Umbilical cord (tissue), 2 donors: ENCODE measurements around the gene RASSF8. TPM values are rescaled to one million over a fixed set of nuclear protein-coding genes. Genes with fewer than 3 reads are reported as not detected.

Experiments
- DNase-seq: peaks from one replicate; pipeline ENCODE4 v3.0.0-alpha.2; 2015; ENCODE audit warnings: low spot score
- total RNA-seq: library from RNA; depleted of rRNA; stranded (reverse); fragments of >200 nt; gene quantifications from one replicate; pipeline ENCODE4 v1.2.3, GENCODE V29; 2014; ENCODE audit warnings: low replicate concordance; ENCODE audit not compliant: insufficient read depth

The RASSF8 gene
- total RNA-seq, 1 donor from 2014 or later, result 91.2 TPM

DNA sequence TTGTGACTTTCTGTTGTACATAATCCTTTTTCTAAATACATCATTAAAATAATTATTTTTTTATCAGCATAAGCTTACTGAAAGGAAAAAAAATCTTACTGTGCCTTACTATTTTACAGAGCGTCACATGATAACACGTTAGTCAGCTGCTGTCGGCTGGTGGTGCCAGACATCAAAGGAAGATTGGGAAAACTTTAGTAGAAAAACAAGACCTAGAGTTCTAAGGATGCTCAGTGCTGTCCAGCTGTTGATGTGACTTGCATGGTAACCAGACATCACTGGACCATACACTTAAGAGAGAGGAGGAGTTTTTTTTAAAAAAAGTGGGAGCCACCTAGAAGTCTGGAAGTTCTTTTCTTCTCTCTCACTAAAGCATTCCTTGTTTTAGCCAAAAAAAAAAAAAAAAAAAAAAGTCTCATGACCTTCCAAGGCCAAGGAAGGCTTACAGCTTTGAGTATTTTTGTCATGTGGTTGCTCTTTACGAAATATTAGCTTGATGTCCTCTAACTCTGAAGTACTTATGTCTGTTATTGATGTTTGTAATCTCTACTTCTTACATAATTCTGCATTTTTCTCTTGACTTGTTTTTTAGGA lies 4.5 kb downstream of the RASSF8 start:
- DNase-seq, result peak; percentile 36

DNA sequence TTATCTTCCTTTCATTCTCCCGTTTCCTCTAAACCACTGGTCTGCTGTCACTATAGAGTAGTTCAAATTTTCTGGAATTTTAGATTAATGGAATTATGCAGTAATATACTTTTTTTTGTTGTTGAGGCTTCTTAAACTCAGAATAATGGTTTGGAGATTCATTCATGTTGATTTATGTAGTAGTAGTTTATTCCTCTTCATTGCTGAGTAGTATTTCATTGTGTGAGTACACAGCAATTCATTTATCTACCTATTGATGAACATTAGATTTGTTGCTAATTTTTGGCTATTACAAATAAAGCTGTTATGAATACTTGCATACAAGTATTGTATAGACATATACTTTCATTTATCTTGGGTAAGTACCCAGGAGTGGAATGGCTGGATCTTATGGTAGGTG lies 7.2 kb downstream of the RASSF8 start:
- DNase-seq, result no peak

DNA sequence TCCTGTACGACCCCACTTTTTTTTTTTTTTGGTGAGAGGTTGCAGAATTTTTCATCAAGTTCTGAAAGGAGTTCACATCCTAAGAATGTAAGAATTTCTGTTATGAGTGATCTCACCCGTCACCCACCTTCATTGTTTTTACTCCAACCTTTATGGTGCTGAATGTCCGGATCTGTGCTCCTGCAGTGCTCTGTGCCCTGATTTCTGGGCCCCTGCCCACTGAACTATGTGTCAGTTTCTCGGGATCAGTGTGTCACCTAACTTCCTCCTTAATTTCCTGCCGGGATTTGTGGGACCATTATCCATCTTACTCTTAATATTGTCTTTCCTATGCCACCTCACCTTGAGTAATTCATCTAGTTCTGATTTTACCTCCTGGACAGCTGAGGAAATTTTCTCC lies 11.6 kb downstream of the RASSF8 start:
- no peak for DNase-seq

DNA sequence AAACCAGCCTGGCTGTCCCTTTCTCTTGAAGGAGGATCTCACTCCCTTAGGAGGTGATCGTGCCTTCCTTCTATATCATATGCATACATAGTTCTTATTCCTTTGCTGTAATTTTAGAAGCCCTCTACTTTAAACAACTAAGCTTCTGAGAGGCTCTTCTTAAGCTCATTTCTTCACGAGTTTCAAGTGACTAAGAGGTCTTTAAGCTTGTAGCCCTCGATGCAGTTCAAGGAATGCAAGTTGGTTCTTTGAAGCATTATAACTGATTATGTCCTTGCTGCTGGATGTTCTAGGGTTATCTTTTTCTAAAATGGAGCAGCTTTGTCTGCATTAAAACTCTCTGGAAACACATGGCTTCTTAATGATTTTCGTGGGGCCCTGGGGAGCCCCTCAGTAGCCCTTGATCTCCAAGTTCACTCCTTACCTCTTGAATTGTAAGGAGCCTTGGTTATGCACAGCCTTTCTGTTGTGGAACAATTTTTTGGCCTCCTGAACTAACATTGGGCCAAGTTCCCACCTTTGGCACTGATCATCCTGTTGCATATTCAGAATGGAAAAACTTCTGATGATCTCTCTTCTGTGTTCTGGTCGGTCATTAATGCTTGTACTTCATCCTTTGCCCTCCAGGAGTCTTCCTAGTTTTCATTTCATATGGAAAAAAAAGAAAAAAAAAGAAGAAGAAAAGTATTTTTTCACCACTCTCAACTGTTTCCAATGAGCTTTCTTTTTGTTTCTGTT lies 12.6 kb downstream of the RASSF8 start:
- DNase-seq, result peak; percentile 58

DNA sequence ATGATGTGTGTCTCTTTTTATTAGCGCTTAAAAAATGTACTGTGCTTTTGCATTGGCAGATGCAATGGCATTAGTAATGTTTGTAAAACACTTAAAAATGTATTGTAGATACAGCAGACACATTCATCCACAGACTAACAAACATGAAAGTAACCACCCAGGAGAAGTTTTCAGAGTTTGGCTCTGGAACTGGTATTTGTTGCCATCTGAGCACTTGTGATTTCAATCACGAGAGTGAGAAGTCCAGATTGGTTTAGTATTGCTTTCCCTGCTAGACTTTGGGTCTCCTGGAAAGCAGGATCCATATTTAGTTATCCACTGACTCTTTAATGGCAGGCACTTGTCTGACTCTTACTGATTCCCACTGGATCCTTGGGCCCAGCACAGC lies 13.2 kb downstream of the RASSF8 start:
- no peak for DNase-seq

DNA sequence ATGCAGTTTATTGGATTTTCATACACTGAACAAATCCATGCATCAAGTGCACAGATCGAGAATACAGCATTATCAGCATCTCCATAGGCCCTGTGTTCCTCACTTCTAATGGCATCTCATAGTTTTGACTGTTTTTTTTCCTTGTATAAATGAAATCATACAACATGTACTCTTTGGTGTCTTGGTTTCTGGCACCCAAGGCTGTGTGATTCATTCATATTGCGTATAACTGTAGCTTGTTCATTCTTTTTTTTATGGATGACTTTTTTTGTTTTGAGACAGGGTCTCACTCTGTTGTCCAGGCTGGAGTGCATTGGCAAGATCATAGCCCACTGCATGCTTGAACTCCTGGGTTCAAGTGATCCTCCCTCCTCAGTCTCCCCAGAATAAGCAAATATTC lies 14.3 kb downstream of the RASSF8 start:
- DNase-seq, result no peak

DNA sequence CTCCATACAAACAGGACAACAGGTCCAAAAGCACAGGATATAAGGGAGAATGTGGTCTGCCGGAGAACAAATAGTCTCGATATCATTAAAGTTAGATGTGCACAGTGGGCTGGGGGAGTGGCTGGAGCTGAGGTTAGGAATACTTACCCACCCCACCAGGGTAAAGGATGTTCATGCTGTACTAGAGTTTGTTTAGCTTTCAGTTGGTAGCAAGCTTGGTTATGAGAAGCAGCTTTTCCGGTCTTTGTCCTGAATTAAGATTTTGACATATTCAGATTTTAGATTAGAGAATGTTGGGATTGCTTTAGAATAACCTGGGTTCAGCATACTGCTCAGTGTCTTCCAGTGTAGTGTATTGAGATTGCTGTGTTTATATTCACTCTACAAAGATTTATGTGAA lies 16.7 kb downstream of the RASSF8 start:
- no peak for DNase-seq

DNA sequence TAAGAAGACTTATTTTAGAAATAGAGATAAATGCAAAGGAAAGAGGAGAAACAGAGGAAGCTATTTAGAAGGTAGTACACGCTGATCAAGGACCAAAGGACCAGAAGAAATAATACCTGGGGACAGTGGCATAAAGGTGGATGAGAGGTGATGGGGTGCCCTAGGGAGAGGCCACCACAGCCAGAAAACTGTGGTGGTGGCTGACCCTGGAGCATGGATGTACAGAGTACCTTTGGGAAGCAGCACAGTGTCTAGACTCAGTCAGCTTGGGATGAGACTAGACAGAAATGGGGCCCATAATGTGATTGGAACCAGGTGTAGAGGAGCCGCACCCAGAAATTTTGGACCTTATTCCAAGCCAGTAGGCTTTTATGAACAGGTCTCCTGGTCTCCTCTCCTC lies 17.2 kb downstream of the RASSF8 start:
- DNase-seq, result no peak

DNA sequence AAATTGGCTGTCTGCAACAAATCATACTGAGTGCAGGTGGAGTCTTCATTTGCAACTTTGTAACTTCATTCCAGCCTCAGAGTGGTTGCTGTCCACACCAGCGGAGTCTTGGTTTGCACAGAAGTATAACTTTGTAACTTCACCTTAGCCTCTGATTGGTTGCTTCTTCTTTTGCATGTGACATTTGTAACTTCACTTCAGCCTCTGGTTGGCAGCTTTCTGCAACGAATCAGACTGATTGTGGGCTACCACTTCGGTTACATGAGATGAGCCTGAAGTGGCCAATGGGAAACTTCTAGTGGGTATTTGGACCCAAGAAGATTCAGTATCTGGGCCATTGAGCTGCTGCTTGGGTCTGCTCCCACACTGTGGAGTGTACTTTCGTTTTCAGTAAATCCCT lies 17.8 kb downstream of the RASSF8 start:
- DNase-seq, result no peak

DNA sequence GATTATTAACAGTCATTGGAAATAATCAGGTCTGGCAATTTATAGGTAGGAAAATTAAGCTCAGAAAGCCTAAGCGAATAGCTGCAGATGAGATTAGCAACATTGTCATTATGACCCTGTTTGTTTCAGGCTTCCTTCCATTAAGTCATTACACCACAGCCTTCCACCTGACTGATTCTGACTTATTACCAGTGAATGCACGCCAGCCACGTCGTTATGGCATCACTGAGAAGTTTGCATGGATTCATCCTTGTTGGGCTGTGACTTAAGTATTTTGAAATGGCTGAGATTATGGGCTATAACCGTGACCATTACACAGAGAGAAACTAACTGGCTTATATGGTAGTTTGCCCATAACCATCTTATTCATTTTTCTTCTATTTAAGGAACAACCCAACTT lies 18.6 kb downstream of the RASSF8 start:
- no peak for DNase-seq

DNA sequence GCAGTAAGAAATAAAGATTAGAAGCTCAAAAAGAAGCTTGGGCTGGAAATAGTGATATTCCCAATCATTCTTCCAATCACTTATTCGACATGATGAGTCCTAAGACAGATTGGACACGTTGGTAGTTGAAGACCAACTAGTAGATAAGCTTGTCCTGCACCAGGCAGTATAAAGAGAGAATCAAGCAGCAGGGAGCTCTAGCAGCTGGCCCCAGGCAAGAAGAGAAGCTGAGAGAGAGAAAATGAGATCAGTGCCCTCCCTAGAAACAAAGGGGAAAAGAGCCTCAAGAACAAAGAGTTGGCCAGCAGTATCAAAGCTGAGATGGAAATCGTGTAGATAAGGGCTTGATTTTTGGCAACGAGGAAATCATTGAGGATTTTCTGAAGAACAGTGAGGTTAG lies 20.6 kb downstream of the RASSF8 start:
- no peak for DNase-seq

DNA sequence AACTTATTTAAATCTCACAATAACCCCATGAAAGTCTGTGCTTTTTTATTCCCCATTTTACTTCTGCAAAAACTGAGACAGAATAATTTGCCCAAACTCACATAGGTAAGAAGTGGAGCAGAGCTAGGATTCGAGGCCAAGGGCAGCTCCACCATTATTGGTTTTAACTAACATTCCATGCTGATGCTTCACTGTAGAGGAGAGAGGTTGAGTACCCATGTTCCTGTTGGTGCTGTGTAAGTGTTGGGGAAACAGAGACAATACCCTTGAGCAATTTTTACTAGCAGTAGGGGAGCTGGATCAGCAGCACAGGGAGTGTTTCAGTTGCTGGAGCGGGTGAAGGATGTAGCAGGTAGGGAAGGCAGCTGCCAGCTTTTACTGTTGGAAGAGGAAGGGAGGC lies 21.1 kb downstream of the RASSF8 start:
- no peak for DNase-seq

DNA sequence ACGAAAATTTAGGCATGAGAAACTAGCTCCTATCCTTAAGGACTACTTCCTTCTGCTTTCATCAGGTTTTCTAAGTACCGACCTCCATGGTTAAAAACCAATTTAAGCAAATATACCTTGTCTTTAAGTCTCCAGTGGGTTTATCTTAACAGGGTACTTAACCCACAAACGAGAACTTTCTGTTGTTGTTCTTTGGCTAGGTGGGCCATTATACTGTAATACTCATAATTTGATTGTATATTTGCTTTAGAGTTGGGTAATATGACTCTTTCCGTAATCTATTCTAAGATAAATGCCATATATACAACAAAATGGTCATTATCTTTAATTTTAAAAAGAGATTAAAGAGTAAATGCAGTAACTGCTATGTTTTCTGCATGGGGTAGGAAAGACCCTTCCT lies 21.6 kb downstream of the RASSF8 start:
- DNase-seq, result no peak

DNA sequence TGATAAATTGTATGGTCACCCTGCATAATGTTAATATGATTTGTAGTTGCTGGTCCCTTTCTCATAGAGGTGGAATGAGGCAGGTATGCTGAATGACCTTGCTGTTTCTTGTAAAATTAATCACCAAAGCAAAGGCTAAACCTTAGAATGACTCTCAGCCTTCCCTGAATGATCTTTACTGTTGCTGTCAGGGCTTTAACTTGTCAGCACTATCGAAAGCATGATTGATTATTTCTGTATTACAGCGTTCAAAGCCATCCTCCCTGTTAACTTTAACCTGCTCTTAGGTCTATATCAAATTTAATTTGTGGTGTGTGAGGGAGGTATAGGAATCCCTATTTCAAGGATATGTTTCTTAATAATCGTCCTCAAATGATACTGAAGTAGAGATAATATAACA lies 23.1 kb downstream of the RASSF8 start:
- DNase-seq, result no peak

DNA sequence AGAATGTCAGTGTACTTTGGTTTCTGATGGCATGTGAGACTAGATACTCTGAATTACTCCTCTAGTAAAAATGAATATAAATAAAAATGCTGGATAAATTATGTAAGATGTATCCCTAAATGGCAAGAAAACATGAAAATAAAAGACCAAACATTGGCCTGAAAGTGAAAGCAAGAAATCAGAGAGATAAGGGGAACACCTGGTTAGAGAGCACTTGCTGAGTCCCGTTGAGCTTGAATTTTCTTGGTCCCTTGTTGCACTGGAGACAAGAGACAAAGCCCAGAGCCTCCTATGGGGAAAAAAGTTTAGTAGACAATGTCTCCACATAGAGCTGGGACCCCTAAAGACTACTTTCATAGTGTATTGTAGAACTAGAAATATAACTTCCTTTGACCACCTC lies 23.9 kb downstream of the RASSF8 start:
- DNase-seq, result no peak

DNA sequence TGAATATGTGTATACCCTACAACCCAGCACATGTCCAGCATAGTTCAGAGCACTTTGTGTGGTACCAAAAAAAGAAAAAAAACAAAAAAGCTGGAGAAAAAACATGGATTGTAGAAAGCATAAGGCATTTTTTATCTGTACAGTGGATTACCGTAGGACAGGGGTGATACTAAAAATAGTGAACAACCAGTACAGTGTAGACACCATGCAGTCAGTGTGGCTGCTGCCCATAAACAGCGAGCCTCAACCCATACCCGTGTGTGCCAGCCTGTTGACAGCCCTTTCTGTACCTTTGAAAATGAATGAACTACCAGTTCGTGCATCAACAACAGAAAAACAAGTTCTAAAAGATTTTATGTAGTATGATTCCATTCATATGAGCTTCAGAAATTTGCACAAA lies 25.1 kb downstream of the RASSF8 start:
- DNase-seq, result no peak

DNA sequence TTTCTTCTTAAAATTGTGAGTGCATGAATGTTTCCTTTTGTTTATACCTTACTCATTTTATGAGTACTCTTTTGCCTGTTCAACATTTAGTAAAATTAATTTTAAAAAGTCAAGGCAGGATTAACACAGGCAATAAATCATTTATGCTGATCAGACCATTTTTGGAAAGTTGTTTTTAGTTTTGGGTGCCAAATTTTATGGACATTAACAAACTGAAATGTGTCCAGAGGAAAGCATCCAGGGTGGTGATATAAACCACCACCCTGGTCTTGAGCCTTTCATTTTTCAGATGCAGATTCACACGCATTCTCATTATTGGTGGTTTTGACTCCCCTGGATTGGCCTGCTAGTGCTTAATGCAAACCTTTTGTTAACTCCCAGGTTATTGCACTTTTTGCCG lies 26.3 kb downstream of the RASSF8 start:
- DNase-seq, result no peak

DNA sequence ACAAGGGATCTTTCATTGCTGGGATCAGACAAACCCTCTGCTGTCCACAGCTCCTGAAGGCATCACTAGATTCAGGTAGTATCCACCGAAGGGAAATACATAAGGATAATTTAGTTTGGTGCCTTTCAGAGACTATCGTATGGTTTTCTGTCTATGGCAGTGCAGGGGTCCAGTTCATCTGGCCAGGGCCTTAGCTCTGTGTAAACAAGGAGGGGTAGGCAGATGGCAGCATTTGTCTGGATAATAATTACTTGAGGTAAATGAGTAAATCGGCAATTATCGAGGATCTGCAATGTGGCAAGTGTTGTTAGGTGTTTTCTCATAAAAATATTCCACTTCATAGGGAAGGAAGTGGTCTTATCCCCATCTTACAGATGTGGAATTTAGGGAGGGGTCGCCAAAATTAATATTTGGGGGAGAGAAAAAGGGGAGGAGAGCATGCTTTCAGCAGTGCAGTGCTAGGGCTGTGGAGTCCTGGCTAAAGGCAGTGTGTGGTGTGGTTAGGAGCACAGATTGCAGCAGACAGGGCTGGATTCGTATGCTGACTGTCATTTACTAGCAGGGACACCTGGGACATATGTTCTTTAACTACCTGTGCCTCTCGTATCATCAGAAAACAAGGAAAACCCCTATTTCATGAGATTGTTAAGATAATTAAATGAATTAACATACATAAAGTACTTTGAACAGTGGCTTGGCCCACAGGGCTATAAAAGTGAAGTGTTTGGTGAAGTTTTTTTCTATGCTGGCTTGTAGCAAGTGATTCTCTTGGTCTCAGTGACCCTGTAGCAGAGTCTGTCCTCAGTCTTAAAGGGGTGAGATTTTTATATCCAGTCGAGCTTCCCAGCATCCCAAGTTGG lies 27.1 kb downstream of the RASSF8 start:
- DNase-seq, result no peak

DNA sequence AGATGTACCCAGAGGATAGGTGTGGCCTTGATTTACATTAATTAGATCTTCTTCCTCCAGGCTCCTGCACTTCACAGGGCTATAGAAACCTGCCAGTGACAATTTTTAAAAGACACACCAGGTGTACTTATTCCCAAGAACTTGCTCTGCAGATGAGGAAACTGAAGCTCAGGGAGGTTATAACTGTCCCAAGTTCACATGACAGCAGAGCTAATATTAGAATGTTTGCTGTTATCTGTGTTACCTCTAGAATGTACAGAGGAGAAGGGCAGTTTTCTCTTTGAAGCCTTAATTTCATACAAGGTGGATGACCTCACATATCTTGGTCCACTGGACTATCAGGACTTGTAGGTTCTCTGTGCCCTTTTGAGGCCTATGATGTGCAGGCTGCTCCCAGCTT lies 27.7 kb downstream of the RASSF8 start:
- no peak for DNase-seq

DNA sequence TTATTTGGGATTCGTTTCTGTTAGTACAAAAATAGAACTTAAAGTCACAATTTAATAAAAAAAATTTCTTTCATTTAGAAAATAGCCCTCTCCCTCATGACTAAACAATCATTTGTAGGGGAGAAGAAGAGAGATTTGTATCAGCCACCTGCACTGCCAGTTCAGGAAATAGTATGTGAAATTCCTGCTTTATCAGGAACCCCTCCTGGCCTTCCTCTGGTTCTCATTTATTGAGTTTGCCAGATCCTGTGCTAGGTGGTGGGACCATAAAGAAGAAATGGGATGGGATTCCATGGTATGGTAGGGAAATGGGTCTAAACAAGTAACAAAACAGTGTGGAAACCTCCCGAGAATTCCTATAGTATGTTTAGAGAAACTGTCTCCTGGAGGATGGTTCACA lies 30.0 kb downstream of the RASSF8 start:
- DNase-seq, result no peak

DNA sequence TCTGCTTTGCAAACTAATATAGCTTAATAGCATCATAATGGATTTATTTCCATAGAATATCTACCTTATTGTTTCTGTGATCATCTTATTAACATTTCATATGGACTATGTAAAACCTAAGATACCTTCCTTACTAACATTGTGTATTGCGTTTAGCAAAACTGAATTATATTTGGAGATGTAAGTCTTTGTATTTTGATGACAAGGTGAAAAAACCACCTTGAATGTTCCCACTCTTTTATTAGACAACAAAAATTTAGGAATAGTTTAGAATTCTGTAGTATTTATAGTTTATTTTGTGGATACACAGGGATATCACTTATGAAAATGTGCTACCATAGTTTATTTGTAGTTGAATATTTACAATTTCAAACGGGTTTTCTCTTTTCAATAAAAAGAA lies 32.0 kb downstream of the RASSF8 start:
- no peak for DNase-seq

DNA sequence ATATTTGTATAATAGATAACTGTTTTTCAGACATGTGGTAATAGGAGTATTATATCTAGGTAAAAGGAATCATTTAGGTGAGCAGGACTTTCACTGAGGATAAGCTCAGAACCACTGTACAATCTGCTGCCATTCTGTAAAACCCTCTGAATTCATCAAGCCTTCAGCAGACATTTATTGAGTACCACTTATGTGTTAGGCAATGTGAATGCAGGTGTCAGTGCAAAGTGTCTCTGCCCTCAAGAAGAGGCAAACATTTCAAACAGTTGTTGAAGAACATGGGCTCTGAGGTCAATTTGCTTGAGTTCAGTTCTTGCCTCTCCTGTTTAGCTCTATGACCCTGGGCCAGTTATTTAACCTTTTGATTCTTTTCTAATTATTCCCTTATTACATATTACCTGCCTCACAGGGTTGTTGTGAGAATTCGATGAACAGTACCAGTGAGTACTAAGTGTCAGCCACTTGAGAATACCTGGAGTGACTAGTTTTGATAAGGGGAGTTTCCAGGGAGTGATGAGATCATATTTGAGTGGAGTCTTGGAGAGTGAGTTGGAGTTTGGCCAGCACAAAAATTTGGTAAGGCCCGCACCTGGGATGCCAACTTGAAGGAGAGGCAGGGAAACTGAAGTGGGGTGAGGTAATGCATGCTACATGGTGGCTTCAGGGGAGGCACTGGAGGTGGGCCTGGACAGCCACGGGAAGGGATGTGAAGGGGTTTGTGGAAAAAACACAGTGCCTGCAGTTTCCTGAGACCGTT lies 33.7 kb downstream of the RASSF8 start:
- DNase-seq, result no peak
